HG03060 (cell line): ENCODE results near the gene MPI.
"Not testable (repeated sequence)": the region's sequence is repeated elsewhere in the genome, so short reads cannot be mapped to it uniquely, and the experiment has no call there.

Source experiments
- ATAC-seq: cut with Tn5 transposase; IDR thresholded peaks from one replicate; pipeline ENCODE4 v1.9.1; 2021; ENCODE audit warnings: low read depth, moderate number of reproducible peaks; ENCODE audit not compliant: unreplicated experiment

The MPI gene

DNA sequence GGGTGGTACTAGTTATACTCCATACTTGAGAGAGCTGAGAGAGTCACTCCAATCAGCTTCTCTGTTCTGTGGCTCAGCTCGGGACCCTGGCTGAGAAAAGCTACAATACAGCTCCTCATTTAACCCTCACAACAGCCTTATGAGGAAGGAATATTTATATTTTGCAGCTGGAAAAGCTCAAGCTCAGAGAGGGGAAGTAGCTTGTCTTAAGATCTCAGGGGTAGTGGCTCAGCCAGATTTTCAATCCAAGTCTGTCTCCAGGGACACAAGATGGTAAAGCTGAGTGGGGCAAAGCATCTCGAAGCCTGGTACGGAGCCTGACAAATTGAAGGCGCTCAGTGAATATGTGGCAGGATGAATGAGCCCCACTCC, 31.5 kb upstream of the MPI start:
- no peak for ATAC-seq

DNA sequence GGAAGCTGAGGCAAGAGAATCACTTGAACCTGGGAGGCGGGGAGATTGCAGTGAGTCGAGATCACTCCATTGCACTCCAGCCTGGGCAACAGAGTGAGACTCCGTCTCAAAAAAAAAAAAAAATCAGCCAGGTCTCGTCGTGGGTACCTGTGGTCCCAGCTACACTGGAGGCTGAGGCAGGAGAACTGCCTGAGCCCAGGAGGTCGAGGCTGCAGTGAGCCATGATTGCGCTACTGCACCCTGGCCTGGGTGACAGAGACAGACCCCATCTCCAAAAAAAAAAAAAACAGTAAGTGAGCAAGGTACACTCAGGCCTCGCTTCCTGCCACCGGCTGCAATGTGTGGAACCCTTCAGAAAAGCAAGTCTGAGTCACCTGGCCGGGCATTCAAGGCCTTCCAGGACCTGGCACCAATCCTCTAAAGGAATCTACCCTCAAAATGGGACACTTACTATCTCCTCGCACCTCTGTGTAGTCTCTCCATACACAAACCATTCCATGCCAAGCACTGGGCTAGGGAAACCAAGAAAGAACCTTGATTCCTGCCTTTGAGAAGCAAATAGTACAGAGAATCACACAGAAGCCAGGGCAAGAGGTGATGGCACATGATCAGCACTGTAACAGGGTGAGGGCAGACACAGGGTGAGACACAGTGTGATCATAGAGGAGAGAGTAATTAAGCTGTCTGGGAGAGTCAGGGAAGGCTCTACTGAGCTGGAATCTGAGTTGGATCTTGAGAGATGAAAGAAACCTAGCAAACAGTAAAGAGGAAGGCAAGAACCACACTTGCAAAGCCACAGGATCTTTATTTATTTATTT, 26.4 kb upstream of the MPI start:
- ATAC-seq = no peak

DNA sequence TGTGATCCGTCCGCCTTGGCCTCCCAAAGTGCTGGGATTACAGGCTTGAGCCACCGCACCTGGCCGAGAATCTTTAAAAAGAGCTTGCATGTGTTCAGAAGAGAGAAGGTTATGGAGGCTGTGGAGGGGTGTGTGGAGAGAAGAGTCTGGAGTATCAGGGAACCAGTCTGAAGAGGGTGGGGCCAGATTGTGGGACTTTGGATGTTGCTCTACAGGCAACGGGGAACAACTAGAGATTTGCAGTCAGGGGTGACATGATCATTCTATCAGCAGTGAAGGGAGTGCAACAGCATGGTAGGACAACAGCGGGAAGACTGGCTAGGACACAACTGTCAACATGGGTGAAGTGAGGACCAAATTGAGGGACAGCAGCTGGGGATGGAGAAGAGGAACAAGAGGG, 25.5 kb upstream of the MPI start:
- ATAC-seq = no peak

DNA sequence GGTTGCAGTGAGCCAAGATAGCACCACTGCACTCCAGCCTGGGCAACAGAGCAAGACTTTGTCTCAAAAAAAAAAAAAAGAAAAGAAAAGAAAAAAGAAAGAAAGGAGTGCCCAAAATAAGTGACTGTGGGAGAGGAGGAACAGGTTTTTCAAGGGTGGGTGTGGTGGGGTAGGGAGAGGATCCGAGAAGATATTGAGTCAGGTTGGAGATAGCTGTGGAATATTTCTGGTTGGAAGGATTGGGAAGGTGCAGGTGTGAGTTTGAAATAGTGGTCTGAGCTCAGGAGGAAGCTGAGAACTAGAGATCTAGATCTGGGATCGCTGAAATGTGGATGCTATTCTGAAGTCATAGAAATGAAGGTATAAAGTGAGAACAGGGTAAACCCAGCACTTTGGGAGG, 24.5 kb upstream of the MPI start:
- ATAC-seq = no peak

DNA sequence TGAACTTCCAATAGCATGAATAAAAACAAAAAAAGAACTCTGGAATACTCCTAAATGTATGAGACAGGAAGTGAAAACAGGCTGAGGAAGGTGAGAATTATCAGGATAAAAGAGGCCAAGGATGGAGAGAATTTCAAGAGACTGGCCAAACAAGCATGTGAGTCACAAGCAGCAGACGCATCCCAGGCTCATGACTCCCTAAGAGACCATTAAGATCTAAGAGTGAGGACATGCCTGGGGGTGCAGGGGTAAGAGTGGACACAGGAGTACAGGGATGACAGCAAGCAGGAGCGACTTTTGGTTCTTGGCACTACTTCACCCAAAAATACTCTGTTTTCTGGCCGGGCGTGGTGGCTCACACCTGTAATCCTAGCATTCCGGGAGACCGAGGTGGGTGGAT, 23.8 kb upstream of the MPI start:
- no peak for ATAC-seq

DNA sequence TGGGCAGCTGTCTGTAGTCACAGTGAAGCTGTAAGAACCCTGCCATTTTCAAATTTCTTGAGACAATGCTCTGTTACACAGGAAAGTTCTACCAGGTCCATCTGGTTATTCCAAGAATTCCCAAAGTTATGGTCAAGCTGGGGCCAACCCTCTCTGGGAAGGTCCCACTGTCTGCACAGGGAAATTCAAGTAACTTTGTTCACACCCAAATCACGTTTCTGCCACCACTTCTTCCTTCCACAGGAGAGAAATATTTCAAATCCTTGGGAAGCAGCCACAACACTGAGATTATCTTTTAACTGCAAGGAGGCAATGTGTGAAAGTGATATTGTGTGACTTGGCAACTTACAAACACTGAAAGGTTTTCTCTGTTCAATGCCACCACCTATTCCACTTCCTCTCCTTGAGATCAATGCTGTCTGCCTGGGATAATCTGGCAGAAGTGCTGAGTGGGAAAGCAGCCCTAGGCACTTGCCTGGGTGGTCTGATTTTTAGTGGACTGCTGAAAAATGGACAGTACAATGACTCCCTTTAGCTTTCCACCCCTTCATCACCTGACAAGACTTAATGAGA, 22.3 kb upstream of the MPI start:
- ATAC-seq = no peak

DNA sequence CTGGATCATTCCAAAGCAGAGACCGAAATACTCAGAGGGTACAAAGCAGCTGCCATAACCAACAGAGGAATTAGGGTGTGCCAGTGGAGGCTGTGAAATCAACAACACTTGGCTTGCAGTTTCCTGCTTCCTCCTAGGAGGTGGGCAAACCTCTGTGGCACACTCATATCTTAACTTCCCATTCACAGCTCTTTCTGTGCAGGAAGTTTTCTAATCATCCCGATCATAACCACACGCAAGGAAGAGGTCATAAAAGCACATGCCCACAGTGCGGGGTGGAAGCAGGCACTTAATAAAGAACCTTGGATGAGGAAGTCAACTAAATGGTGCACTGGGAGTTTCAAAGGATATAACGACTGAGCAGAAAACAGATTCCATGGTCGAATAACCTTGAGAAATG, 21.8 kb upstream of the MPI start:
- ATAC-seq = no peak

DNA sequence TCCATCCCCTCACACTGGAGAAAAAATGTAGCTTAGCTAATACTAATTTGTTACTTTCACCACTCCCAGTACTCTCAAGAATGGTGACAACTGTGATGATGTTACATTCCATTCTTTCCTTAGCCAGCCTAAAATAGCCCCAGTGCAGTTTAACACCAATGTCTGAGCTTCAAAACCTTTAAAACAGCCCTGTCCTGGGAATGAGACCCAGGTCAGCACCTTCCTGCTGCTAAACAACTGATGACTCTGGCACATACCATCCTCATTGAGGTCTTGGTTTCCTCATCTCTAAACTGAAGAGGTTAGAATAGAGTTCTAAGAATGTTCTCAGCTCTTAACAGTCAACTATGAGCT, 20.5 kb upstream of the MPI start:
- no peak for ATAC-seq

DNA sequence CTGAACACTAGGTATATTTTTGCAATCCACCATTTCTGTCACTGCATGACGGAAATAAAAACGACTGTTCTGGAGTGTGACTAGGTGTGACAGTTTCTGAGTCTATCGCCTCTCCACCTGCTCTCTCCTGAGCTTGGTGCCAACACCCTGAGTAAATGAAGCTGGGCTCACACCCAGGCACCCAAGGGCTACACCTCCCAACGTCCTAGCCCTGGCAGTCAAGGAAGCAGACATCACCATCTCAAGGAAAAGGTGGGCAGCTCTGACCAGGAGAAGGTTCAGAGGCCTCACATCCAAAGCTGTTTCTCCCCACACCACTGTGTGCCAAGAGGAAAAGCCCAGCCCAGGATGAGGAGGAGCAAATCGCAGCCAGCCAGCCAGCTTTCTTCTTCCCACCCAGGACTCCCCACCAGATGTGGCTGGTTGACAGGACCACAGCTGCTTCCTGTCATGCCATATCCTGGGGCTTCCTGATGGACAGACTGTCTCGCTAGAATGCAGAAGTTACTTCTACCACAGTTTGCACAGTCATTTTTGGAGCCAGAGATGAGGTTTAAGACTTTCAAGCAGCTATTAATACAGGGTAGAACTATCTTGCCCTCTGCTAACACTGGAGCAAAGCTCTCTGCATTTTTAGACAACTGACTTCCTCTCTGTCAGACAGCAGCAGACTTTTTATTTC, 20.0 kb upstream of the MPI start:
- ATAC-seq = no peak

DNA sequence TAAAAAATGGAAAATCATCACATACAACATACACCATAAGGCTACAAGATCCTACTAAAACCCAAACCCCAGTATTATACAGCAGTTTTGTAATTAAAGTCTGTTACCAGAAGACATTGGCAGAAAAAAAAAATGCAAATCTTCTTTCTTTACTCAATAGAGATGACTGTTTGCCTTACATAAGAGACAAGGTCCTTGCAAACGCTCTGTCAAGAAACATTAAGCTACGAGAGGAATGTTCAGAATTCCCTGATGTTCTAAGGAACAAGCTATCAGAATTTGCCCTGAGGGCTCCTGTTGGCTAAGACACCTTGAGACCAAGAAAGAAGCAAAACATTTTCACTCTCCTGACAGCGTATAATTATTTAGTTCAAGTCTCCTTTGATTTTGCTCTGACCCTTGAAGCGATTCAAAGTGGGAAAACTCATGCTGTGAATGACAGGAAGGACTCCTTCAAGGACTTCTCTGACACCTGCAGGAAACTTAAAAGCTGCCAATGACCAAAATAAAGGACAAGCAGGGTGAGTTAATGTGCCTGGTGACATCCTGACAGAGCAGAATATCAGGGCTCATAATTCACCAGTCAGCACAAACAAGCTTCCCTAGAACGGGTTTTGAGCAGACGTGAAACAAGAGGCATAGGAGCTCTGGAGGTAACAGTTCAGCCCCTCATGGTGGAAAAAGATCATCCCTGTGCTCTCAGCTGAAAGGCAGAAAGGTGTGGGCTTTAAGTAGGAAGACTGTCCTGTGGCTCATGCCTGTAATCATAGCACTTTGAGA, 19.2 kb upstream of the MPI start:
- no peak for ATAC-seq

DNA sequence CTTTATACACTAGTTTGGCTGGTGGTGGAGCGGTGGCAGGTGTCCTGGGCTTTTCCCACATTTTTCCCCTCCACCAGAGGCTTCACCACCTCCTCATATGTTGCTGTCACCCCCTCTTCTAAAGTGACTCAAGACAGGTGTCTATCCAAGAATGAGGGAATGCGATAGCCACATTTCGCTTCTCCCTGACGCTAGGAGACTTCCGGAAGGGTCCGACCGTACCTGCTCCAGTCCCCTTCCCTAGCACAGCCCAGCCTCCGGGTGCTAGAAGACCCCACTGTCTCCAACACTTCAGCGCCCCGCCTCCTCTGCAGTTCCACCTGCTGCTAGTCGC, 17.2 kb upstream of the MPI start:
- no peak for ATAC-seq

DNA sequence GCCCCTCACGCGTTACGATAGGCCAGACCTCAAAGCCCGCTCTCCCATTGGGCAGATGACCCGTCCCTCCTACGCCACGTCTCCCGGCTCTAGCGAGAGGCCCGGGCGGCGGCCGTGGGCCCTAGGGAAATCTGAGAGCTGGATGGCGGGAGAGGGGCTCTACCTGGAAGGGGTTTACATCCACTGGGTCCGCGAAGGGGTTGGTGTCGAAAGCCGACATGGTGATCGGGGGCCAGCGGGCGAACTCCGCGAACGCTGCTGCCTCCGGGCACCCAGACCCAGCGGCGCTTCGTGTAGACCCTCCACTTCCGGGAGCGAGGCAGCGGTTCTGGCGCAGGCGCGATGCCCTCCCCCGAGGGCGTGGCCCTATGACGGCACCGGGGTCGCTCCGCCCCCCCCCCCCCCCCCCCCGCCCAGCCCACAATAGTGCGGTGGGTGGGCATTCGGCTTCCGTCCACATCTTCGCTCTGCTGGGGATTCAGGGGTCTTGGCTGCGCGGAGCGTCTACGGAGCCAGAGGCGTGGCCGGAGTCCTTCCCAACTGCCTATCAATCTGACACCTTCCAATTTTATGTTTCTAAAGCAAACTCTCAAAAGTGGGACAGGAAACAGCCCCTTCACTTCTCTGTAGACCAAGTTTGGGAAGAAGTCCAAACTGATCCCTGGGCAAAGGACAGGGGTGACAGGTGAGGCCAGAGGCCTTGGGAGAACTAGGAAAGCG, 16.6 kb upstream of the MPI start, which contains the start of gene SCAMP2:
Gene SCAMP2, minus strand, starts transcription at position 330 of the 720 bp plus-strand sequence. Its CDS starts 110 bp downstream, at position 220.
- peak; percentile 69 for ATAC-seq

DNA sequence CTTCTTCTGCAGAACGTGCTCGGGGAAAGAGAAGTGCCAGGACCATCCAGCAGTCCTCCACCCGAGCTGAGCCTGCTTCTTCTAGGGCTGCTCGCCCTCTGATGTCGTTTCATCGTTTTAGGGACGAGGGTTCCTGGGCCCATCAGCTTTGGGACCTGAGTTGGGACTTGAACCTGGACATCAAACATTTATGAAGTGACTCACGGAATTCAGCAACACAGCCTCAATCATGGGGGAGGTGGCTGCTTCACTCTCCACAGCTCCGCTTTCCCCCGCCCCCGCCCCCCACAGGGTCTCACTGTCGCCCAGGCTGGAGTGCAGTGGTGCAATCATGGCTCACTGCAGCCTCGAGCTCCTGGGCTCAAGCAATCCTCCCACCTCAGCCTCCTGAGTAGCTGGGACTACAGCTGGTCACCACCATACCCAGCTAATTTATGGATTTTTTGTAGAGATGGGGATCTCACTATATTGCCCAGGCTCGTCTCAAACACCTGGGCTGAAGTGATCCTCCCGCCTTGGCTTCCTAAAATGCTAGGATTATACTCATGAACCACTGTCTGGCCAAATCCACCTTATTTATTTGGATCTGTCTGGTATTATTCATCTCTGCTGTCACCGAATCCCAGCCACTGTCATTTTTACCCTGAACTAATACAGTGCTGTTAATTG, 16.0 kb upstream of the MPI start:
- ATAC-seq = no peak

DNA sequence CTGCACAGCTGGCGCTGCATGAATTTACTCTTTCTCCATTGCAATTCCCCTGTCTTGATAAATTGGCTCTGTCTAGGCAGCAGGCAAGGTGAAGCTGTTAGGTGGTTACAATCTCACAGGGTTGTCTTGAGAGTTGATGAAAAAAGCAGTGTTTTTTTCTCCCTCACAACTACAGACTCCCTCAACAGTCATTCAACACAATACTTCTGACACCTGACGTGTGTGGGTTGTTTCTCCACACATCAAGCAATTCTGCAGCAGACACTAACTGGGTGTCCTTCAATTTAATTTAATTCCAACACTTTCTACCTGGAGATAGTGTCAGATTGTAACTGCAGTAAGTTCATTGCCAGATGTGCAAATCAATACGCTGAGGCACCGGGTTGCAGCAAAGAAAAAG, 11.6 kb upstream of the MPI start:
- no peak for ATAC-seq

DNA sequence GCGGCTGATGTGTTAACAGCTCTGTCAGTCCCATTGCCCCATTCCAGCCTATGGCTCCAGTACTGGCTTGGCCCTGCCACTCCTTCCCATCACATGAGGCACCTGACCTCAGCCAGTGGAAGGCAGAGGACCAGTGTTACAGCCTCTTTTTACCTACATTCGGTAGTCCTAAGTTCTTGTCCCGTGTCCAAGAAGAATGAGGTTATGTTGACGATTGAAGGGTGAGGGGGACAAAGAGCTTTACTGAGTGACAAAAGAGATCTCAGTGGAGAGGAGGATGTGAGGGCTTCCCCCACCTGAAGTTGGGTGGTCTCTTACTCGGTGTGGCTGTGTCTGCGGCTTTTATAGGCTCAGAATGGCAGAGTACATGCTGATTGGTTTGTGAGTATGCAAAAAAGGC, 7.3 kb upstream of the MPI start:
- ATAC-seq = no peak

DNA sequence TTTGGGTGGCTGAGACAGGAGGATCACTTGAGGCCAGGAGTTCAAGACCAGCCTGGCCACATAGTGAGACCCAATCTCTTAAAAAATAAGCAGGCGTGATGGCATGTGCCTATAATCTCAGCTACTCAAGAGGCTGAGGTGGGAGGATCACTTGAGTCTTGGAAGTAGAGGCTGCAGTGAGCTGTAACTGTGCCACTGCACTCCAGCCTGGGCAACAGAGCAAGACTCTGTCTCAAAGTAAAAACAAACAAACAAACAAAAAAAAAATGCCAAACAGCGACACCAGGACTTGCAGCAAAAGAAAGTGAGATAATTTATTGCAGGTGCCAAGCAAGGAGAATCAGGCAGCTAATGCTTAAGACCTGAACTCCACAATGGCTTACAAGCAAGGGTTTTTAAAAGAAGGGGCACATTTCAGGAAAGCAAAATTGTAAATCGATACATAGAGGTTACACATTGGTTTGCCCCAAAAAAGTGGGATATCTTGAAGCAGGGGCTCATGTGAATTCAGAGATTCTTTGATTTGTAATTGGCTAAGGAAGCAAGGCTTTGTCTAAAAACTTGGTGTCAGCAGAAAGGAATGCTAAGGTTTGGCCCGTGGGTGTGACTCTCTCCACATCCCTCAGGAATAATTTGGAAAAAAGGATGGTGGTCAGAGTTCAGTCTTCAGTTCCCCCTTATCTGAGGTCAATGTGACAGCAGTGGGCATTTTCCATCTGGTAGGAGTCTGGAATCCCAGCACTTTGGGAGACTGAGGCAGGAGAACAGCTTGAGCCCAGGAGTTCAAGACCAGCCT, 5.2 kb upstream of the MPI start:
- ATAC-seq = no peak

DNA sequence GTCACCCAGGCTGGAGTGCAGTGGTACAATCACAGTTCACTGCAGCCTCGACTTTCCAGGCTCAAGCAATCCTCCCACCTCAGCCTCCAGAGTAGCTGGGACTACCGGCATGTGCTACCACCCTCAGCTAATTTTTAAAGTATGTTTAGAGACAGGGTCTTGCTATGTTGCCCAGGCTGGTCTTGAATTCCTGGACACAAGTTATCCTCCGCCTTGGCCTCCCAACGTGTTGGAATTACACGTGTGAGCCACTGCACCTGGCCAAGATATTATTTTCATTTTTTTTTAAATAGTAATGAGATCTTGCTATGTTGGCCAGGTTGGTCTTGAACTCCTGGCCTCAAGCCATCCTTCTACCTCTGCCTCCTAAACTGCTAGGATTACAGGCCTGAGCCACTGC, 4.4 kb upstream of the MPI start:
- ATAC-seq = no peak

DNA sequence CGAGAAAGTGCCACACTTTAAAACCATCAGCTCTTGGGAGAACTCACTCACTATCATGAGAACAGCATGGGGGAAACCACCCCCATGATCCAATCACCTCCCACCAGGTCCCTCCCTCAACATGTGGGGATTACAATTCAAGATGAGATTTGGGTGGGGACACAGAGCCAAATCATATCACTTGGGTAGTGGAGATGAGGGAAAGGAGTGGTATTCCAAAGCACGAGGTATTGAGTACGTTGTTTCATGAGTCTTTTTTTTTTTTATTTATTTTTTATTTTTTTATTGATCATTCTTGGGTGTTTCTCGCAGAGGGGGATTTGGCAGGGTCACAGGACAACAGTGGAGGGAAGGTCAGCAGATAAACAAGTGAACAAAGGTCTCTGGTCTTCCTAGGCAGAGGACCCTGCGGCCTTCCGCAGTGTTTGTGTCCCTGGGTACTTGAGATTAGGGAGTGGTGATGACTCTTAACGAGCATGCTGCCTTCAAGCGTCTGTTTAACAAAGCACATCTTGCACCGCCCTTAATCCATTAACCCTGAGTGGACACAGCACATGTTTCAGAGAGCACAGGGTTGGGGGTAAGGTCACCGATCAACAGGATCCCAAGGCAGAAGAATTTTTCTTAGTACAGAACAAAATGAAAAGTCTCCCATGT, 2.2 kb upstream of the MPI start:
- ATAC-seq = not testable (repeated sequence)

DNA sequence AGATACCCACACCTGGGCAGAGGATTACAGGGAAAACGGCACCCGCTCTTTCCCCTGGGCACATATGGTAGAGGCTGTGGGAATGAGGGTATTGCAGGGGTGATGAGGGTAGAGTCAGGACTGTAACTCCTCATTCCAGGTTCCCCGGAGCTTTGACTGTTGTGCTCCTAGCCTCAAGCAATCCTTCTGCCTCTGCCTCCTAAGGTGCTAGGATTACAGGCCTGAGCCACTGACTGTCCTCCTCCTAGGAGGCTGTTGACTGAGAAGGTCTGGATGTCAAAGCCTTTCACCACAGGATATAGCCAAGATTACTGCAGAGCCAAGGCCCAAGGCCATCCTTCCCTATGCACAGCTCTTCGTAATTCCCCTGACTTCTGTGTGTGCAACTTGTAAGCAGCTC, 1.1 kb upstream of the MPI start:
- ATAC-seq = no peak
